Neural cell (in vitro differentiated cells): ENCODE measurements around the gene TEX14. TPM values are rescaled to one million over a fixed set of nuclear protein-coding genes. Genes with fewer than 3 reads are reported as not detected.

Experiments
- H2AFZ ChIP-seq: fragments of 200-600, 300-800 bp; sonication (generic), shearing (Covaris generic); 2 replicates; pipeline ENCODE4 v1.6.0; 2014; ENCODE audit warnings: low read depth, mild to moderate bottlenecking, antibody characterized with exemption, low read length, moderate library complexity
- H3F3A ChIP-seq: fragments of 200-600 bp; shearing (Covaris generic); 2 replicates; pipeline ENCODE4 v1.6.1; 2016; ENCODE audit warnings: mild to moderate bottlenecking, moderate library complexity, mixed read lengths, antibody characterized with exemption, low read length; ENCODE audit not compliant: insufficient read depth, poor library complexity, severe bottlenecking
- H3K27ac ChIP-seq: fragments of 200-600, 300-800 bp; sonication (generic), shearing (Covaris generic); 2 replicates; pipeline ENCODE4 v1.5.1; 2014; ENCODE audit warnings: mild to moderate bottlenecking, low read length, moderate library complexity
- H3K27me3 ChIP-seq: fragments of 300-800, 200-600 bp; sonication (generic), shearing (Covaris generic); 2 replicates; pipeline ENCODE4 v1.6.0; 2014; ENCODE audit warnings: mild to moderate bottlenecking, low read depth, low read length, moderate library complexity; ENCODE audit not compliant: insufficient read depth
- H3K36me3 ChIP-seq: fragments of 300-800, 200-600 bp; sonication (generic), shearing (Covaris generic); 2 replicates; pipeline ENCODE4 v1.5.1; 2014; ENCODE audit warnings: mild to moderate bottlenecking, antibody characterized with exemption, low read length, moderate library complexity; ENCODE audit not compliant: insufficient read depth
- H3K4me2 ChIP-seq: fragments of 300-800, 200-600 bp; sonication (generic), shearing (Covaris generic); 2 replicates; pipeline ENCODE4 v1.6.0; 2014; ENCODE audit warnings: mild to moderate bottlenecking, low read length
- H3K4me3 ChIP-seq: fragments of 300-800, 200-600 bp; sonication (generic), shearing (Covaris generic); 2 replicates; pipeline ENCODE4 v1.5.1; 2014; ENCODE audit warnings: mild to moderate bottlenecking, low read length, moderate library complexity
- H3K79me2 ChIP-seq: fragments of 200-600 bp; shearing (Covaris generic); replicated peaks from 2 replicates; pipeline ENCODE4 v1.6.0; 2014; ENCODE audit warnings: mild to moderate bottlenecking, low read length, moderate library complexity; ENCODE audit not compliant: insufficient read depth
- H3K9ac ChIP-seq: fragments of 300-800, 200-600 bp; sonication (generic), shearing (Covaris generic); 2 replicates; pipeline ENCODE4 v1.6.1; 2016; ENCODE audit warnings: mild to moderate bottlenecking, low read length, mixed read lengths
- H3K9me2 ChIP-seq: fragments of 200-600 bp; shearing (Covaris generic); 2 replicates; pipeline ENCODE4 v1.6.1; 2016; ENCODE audit warnings: mild to moderate bottlenecking, low read length, mixed read lengths; ENCODE audit not compliant: insufficient read depth
- H3K9me3 ChIP-seq: fragments of 200-600, 300-800 bp; sonication (generic), shearing (Covaris generic); 2 replicates; pipeline ENCODE4 v1.6.1; 2016; ENCODE audit warnings: mild to moderate bottlenecking, mixed run types, low read length, moderate library complexity, mixed read lengths
- H4K20me1 ChIP-seq: fragments of 200-600 bp; shearing (Covaris generic); 2 replicates; pipeline ENCODE4 v1.6.1; 2016; ENCODE audit warnings: mild to moderate bottlenecking, mixed run types; ENCODE audit not compliant: insufficient read depth
- CTCF ChIP-seq: fragments of 450-650 bp; IDR thresholded peaks from 2 replicates; pipeline ENCODE4 v1.5.1; 2014; ENCODE audit warnings: antibody characterized with exemption, mild to moderate bottlenecking, moderate library complexity; ENCODE audit not compliant: poor library complexity, severe bottlenecking
- EP300 ChIP-seq: fragments of 450-650 bp; conservative IDR thresholded peaks from 2 replicates; pipeline ENCODE4 v1.6.1; 2014; ENCODE audit warnings: antibody characterized with exemption, mild to moderate bottlenecking, moderate library complexity; ENCODE audit not compliant: poor library complexity, severe bottlenecking
- EZH2 ChIP-seq: fragments of 200-600, 300-800 bp; shearing (Covaris generic), sonication (generic); IDR thresholded peaks from 2 replicates; pipeline ENCODE4 v1.6.1; 2014; ENCODE audit warnings: antibody characterized with exemption, low read length, borderline replicate concordance, mild to moderate bottlenecking; ENCODE audit not compliant: insufficient read depth, poor library complexity, severe bottlenecking
- MXI1 ChIP-seq: fragments of 450-650 bp; conservative IDR thresholded peaks from 2 replicates; pipeline ENCODE4 v1.6.1; 2014; ENCODE audit warnings: antibody characterized with exemption, mild to moderate bottlenecking; ENCODE audit not compliant: poor library complexity, severe bottlenecking
- POLR2AphosphoS5 ChIP-seq: IDR thresholded peaks from 2 replicates; pipeline ENCODE4 v1.6.1; 2012
- RAD21 ChIP-seq: fragments of 450-650 bp; conservative IDR thresholded peaks from 2 replicates; pipeline ENCODE4 v1.6.1; 2014; ENCODE audit warnings: antibody characterized with exemption, mild to moderate bottlenecking, moderate library complexity
- SMC3 ChIP-seq: fragments of 450-650 bp; conservative IDR thresholded peaks from 2 replicates; pipeline ENCODE4 v1.6.1; 2014; ENCODE audit warnings: antibody characterized with exemption, mild to moderate bottlenecking, moderate library complexity; ENCODE audit not compliant: poor library complexity
- TAF1 ChIP-seq: IDR thresholded peaks from 2 replicates; pipeline ENCODE4 v1.6.1; 2012; ENCODE audit warnings: low read depth
- polyA plus RNA-seq: library from polyadenylated mRNA; depleted of rRNA; stranded (reverse); fragments of >200 nt; gene quantifications from 2 replicates; pipeline ENCODE4 v1.2.3, GENCODE V29; 2014
- TF ChIP-seq, protein P1 (sequence below): IDR thresholded peaks from 2 replicates; pipeline ENCODE4 v1.6.1; 2012; ENCODE audit warnings: borderline replicate concordance

The TEX14 gene
- polyA plus RNA-seq, 1 donor from 2014 or later = 1.4 TPM

DNA sequence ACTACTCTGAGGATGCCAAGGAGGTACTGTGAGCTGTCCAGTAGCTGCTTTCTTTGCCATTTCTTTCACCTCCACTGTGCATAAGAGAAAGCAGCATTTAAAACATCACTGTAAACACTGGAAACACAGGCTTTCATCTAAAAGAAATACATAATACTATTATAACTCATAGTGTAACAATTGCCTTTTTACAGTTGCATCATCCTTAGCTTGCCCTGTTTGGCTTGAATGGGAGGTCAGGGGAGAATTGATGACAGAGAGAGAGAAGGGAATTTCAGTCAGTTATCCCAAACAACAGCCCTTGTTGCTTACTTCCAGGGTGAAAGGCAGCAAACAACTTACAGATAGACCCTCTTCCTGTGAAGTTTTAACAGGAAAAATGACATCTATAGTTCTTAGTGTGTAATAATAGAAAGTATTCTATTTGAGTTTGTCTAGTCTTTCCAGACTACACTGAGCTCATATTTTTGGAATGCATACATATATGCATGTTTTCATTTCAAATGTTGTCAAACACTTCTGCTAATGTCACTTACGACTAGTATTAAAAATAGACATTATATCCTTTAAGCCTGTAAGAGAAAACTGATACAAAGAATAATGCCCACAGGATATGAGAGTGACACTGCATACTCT lies 105.7 kb downstream of the TEX14 start:
- no peaks in the 10 kb centered on the region for H3K79me2 ChIP-seq
- no peaks in the 10 kb centered on the region for H3K27me3 ChIP-seq
- no peak overlapping the region for H3K9ac ChIP-seq
- H3F3A ChIP-seq = no peaks in the 10 kb centered on the region
- TF ChIP-seq SMC3 = no peak
- no peak for TF ChIP-seq POLR2AphosphoS5
- TF ChIP-seq CTCF = no peak
- TF ChIP-seq TAF1 = no peak
- no peak for TF ChIP-seq EZH2
- no peak for TF ChIP-seq EP300
- no peak for TF ChIP-seq MXI1
- TF ChIP-seq, protein P1, sequence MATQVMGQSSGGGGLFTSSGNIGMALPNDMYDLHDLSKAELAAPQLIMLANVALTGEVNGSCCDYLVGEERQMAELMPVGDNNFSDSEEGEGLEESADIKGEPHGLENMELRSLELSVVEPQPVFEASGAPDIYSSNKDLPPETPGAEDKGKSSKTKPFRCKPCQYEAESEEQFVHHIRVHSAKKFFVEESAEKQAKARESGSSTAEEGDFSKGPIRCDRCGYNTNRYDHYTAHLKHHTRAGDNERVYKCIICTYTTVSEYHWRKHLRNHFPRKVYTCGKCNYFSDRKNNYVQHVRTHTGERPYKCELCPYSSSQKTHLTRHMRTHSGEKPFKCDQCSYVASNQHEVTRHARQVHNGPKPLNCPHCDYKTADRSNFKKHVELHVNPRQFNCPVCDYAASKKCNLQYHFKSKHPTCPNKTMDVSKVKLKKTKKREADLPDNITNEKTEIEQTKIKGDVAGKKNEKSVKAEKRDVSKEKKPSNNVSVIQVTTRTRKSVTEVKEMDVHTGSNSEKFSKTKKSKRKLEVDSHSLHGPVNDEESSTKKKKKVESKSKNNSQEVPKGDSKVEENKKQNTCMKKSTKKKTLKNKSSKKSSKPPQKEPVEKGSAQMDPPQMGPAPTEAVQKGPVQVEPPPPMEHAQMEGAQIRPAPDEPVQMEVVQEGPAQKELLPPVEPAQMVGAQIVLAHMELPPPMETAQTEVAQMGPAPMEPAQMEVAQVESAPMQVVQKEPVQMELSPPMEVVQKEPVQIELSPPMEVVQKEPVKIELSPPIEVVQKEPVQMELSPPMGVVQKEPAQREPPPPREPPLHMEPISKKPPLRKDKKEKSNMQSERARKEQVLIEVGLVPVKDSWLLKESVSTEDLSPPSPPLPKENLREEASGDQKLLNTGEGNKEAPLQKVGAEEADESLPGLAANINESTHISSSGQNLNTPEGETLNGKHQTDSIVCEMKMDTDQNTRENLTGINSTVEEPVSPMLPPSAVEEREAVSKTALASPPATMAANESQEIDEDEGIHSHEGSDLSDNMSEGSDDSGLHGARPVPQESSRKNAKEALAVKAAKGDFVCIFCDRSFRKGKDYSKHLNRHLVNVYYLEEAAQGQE = no peak
- TF ChIP-seq RAD21 = no peak
- no peak overlapping the region for H3K27ac ChIP-seq
- H3K36me3 ChIP-seq = no peaks in the 10 kb centered on the region
- no peaks in the 10 kb centered on the region for H4K20me1 ChIP-seq
- H3K9me3 ChIP-seq = no peaks in the 10 kb centered on the region
- H2AFZ ChIP-seq = no peak overlapping the region
- no peak overlapping the region for H3K4me3 ChIP-seq
- no peaks in the 10 kb centered on the region for H3K9me2 ChIP-seq
- H3K4me2 ChIP-seq = no peak overlapping the region

GRCh38 chr17:58585554-58585953 lies 106.3 kb downstream of the TEX14 start:
- no peak overlapping the region for H2AFZ ChIP-seq
- H3K36me3 ChIP-seq = no peaks in the 10 kb centered on the region
- TF ChIP-seq SMC3 (no peak), CTCF (no peak), EP300 (no peak), EZH2 (no peak), MXI1 (no peak), POLR2AphosphoS5 (no peak), RAD21 (no peak)
- TF ChIP-seq, protein P1 = no peak
- no peaks in the 10 kb centered on the region for H3K27me3 ChIP-seq
- no peak overlapping the region for H3K4me3 ChIP-seq
- no peaks in the 10 kb centered on the region for H3K79me2 ChIP-seq
- H3K9me3 ChIP-seq = no peaks in the 10 kb centered on the region
- H3K9me2 ChIP-seq = no peaks in the 10 kb centered on the region
- H4K20me1 ChIP-seq = no peaks in the 10 kb centered on the region
- no peak overlapping the region for H3K9ac ChIP-seq
- H3K27ac ChIP-seq = no peak overlapping the region
- H3F3A ChIP-seq = no peaks in the 10 kb centered on the region
- H3K4me2 ChIP-seq = no peak overlapping the region
